GM03348 (cell line): ENCODE data around the gene CNTNAP5.

ENCODE experiments used
- DNase-seq: peaks from one replicate; pipeline ENCODE4 v3.0.0; 2012; ENCODE audit warnings: low spot score

The CNTNAP5 gene

DNA sequence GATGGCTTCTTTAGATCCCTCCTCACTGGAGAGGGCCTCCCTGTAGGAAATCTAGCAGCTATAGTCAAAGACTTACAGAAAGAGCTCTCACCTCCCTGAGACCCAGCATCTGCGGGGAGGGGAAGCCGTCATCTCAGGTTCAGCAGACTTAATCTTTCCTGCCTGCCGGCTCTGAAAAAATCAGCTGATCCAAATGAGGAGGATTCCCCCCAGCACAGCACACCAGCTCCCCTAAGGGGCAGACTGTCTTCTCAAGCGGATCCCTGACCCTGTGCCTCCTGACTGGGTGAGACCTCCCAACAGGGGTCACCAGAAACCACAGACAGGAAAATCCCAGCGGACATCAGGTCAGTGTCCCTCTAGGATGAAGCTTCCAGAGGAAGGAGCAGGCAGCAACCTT is 601.9 kb downstream of the CNTNAP5 start:
- DNase-seq: no peak

DNA sequence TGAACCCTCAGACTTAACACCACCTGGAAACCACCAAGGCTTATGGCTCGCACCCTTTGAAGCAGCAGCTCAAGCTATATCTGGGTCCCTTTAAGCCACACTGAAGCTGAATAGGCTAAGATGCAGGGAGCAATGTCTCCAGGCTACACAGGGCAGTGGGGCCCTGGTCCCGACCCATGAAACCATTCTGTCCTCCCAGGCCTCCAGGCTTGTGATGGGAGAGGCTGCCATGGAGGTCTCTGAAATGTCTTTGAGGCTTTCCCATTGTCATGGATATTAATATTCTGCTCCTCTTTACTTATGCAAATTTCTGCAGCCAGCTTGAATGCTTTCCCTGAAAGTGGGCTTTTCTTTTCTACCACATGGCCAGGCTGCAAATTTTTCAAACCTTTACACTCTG is 608.7 kb downstream of the CNTNAP5 start:
- no peak for DNase-seq

GRCh38 chr2:124639524-124639923 is 614.4 kb downstream of the CNTNAP5 start:
- no peak for DNase-seq

DNA sequence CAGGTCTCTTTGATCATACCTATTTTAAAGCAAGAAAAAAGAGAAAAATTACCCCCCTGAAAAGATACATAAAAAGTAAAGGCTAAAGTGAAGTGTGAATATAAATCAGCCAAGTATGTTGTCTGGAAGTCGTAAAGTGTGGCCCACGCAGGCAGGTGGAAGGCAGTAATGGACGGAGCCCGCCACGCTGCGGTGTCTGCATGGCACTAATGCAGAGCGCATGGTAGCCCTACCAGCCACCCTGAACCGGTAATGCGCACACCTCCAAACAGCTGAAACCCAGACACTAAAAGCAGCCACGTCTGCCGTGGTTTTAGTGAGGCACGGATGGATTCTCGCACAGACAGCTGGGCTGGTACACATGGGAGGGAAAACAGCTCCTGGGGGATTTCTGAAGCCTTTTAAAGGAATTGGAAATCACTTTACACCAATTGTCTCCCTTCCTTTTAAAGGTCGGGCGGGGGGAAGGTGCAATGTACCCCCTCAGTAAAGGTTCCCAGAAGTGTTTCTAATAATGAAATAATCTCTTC is 615.2 kb downstream of the CNTNAP5 start:
- DNase-seq: no peak

- DNase-seq: no peak
These were observed 621.2 kb downstream of the CNTNAP5 start for GRCh38 chr2:124646166-124646815.

DNA sequence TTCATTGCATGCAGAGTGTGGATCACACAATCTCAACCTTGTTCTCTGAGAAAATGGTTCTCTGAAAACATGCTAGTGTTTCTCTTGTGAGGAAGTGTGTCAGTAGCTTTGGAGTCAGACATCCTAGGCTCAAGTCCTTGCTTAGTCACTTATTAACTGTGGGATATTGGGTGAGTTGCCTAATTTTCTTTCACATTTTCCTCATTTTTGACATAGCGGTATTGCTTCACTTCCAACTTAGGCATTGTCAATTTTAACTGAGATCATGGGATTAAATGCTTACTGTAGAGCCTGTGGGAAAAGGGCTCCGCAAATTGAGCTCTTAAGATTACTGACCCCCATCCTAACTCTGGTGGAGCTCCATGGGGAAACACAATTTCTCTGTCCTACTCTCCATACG is 622.2 kb downstream of the CNTNAP5 start:
- no peak for DNase-seq

- no peak for DNase-seq
These were observed 622.6 kb downstream of the CNTNAP5 start for GRCh38 chr2:124647663-124648062.

GRCh38 chr2:124649001-124649400 is 623.9 kb downstream of the CNTNAP5 start:
- no peak for DNase-seq

DNA sequence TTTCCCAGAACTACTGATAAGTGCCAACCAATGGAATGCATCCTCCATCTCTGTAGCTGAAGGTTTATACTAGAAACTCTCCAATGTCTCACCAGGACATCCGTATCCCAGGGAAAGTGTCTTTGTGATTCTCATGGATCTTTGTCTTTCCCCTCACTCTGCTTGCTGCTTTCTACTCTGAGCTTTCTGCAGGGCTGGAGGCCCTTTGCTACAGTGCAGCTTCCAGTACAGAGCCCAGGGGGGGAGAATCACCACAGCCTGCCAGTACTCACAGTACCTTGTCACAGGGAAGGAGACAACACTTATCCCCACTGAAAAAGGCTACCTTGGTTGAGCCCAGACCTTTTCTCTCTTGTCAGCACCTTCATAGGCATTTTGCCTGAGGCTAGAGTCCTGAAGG is 627.0 kb downstream of the CNTNAP5 start:
- DNase-seq: no peak

GRCh38 chr2:124658373-124658772 is 633.3 kb downstream of the CNTNAP5 start:
- DNase-seq: no peak

GRCh38 chr2:124661558-124661957 is 636.5 kb downstream of the CNTNAP5 start:
- no peak for DNase-seq

DNA sequence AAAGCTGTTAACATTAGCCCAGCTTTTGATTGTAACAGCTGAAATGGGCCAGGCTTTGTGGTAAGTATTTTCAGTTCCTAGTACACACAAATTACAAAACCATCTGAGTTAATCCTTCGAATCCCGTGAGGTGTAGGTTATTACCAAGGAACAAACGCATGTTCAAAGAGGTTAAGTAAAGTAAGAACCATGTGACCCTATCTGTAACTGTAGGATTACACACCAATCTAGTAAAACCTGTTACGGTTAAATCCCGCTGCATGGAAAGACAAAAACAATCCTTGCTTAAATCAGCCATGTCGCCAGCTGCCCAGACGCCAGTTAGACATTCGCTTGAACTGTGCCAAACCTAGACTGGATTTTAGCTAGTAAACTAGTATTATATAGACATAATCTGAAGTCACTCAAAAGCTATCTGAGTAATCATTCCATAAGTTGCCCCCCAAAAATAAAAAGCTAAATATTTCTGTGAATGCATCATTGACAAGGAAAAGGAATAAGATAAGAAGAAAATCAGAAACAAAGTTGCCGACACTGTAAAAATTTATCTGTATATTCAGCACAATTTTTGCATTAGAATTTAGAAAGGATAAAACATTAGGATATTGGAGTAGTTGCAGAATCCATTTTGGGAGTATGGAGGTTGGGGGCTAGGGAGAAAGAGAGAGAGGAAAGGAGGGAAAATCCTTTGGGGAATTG is 638.0 kb downstream of the CNTNAP5 start:
- no peak for DNase-seq

DNA sequence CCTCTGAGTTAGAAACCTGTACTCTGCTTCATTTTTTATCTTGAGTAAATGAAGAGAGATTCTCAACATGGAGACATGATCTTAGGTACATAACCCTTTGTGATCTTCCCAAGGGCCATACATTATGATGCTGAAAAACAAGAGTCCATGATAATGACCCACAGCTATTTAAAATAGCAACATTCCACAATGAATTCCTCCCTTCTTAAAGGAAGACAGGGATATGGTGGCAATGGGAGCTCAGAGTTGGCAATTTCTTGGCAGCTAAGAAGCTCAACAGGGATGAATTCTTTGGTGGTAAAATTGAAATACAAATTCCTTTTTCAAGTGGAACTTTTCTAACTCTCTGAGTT is 638.5 kb downstream of the CNTNAP5 start:
- DNase-seq: no peak

DNA sequence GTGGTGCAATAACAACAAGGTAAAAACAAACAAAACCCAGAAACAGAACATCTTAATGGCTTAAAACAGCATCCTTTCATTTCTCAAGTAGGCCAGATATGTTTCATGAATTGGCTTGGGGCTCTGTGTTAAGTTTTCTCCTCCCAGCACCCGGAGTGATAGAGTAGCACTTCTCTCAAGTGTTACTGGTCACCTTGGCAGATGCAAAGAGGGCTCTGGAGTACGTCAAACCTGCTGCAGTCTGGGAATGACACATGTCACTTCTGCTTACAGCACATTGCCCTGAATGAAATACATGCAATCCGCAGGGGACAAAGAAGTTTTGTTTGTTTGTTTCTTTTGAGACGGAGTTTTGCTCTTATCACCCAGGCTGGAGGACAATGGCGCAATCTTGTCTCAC is 639.3 kb downstream of the CNTNAP5 start:
- no peak for DNase-seq

- no peak for DNase-seq
These were observed 641.9 kb downstream of the CNTNAP5 start for GRCh38 chr2:124666976-124667375.

GRCh38 chr2:124668161-124668560 is 643.1 kb downstream of the CNTNAP5 start:
- no peak for DNase-seq

GRCh38 chr2:124670187-124670586 is 645.1 kb downstream of the CNTNAP5 start:
- no peak for DNase-seq

DNA sequence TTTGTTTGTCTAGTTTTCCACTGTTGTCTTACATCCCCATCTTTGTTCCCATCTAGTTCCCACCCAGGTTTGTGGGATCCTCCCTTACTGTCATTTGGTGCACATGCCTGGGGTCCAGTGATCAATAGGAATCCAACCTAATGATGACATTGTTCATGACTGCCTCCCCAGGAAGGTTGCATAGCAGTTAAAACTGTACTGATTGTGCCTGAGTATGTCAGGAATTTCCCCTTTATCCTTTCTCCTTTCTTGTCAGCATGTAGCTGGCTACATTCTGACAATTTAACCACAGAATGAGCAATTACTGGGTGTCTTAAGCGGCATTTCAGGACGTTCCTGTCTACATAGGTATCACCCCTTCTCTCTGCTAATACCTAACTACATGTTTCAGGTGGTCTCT is 653.0 kb downstream of the CNTNAP5 start:
- DNase-seq: no peak

GRCh38 chr2:124683536-124684428 is 658.7 kb downstream of the CNTNAP5 start:
- DNase-seq: no peak

- DNase-seq: no peak
These were observed 664.3 kb downstream of the CNTNAP5 start for GRCh38 chr2:124689348-124689747.

DNA sequence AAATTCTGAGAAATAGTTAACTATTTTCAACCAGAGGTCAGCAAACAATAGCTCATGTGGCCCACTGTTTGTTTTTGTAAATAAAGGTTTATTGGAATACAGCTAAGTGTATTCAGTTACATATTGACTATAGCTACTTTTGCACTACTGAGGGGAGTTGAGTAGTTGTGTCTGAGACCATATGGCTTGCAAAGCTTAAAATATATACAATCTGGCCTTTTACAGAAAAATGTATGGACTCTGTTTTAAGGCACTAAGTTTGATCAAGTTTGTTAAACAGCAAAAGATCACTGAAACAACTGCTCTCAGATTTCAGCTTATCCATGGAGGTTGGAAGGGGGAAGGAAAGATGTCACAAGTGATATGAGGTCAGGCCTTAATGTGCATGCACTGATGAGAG is 667.1 kb downstream of the CNTNAP5 start:
- no peak for DNase-seq

DNA sequence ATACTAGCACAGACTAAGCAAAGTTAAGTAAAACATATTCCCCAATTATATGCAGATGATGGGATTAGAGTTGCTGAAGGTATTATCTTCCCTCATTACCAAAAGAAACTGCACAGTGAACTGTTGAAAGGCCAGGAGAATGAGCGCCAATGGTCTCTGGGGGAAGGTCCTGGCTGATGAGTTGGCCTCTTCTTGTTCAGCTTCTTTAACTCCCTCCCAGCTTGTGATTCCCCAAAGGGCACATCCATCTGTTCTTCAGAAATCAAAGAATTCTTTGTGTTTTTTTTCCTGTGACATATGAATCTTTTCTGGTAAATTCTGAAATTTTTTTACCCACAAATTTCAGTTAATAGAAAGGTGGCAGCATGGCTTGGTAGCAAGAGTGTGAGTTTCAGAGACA is 667.6 kb downstream of the CNTNAP5 start:
- DNase-seq: no peak

DNA sequence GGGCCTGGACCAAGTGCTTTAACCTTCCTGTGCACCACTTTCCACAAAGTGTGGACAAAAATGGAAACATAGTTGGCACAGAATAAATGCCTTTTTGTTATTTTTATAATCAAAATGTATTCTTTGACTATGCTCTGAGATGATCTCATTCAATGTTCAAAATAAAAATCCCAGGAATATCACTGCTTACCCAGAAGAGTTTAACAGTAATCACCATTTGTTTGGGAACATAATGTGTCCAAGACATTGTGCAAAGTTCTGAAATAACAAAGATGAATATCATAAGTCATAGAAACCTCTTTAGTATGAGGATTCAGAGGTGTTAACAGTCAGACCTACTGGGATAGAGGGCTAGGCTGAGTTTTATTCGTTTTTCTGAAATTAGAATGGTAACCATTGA is 668.1 kb downstream of the CNTNAP5 start:
- no peak for DNase-seq
